ENCODE measurements around the gene MYO16.

DNA sequence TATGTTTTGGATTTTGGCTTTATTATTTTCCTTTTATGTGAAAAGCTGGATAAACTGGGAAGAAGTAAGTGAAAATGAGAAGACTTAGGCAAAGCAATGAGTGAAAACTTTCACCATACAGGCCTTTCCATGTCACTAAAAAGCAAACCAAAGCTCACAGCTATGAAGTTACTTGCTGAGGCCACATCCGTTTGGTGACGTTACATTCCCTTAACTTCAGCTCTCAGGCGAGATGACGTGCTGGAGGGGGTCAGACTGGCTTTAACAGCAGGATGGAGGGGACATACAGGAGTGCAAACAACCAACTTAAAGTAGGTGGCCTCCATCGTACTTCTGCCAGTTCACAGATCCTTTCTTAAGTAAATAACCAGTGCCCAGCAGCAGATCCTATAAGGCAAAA is 522.3 kb downstream of the MYO16 start:
- TF ChIP-seq, protein P1, sequence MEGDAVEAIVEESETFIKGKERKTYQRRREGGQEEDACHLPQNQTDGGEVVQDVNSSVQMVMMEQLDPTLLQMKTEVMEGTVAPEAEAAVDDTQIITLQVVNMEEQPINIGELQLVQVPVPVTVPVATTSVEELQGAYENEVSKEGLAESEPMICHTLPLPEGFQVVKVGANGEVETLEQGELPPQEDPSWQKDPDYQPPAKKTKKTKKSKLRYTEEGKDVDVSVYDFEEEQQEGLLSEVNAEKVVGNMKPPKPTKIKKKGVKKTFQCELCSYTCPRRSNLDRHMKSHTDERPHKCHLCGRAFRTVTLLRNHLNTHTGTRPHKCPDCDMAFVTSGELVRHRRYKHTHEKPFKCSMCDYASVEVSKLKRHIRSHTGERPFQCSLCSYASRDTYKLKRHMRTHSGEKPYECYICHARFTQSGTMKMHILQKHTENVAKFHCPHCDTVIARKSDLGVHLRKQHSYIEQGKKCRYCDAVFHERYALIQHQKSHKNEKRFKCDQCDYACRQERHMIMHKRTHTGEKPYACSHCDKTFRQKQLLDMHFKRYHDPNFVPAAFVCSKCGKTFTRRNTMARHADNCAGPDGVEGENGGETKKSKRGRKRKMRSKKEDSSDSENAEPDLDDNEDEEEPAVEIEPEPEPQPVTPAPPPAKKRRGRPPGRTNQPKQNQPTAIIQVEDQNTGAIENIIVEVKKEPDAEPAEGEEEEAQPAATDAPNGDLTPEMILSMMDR (IDR thresholded peaks at IDR 0.05; ENCODE audit: insufficient read depth, low read length, poor library complexity, severe bottlenecking), result no peak
- no peak for TF ChIP-seq EZH2phosphoT487 (conservative IDR thresholded peaks at IDR 0.05; ENCODE audit: low read length)
